K562 (cell line): ENCODE results near the gene AP3B2. TPM values are rescaled to one million over a fixed set of nuclear protein-coding genes. Genes with fewer than 3 reads are reported as not detected.
A peak's percentile ranks its signal among the peaks of the same experiment; 100 is the strongest.

Experiments used
- ATF4 ChIP-seq: fragments of 450-650 bp; formaldehyde crosslinking; IDR thresholded peaks from 2 replicates; pipeline ENCODE4 v1.4.0; 2022; ENCODE audit warnings: mild to moderate bottlenecking, moderate library complexity
- CHD4 ChIP-seq: fragments of 200-600 bp; sonication (generic); IDR thresholded peaks from 3 replicates; pipeline ENCODE4 v1.6.1; 2012; ENCODE audit warnings: low read depth, mild to moderate bottlenecking, mixed read lengths, low read length, inconsistent platforms; ENCODE audit not compliant: insufficient read depth, insufficient replicate concordance, poor library complexity, severe bottlenecking
- DEAF1 ChIP-seq: fragments of 450-650 bp; formaldehyde crosslinking; IDR thresholded peaks from 2 replicates; pipeline ENCODE4 v1.4.0; 2020; ENCODE audit warnings: mild to moderate bottlenecking, moderate library complexity
- E2F3 ChIP-seq: fragments of 250-450 bp; sonication (Bioruptor Pico); IDR thresholded peaks from 2 replicates; pipeline ENCODE4 v1.4.0; 2020; ENCODE audit warnings: mild to moderate bottlenecking
- ESRRB ChIP-seq: fragments of 250-450 bp; sonication (Bioruptor Pico); IDR thresholded peaks from 2 replicates; pipeline ENCODE4 v1.5.0; 2020; ENCODE audit warnings: mild to moderate bottlenecking, moderate library complexity, borderline replicate concordance
- MAFK ChIP-seq: IDR thresholded peaks from 2 replicates; pipeline ENCODE4 v1.6.1; 2011; ENCODE audit warnings: low read length, improper control_type of control experiment
- MTA3 ChIP-seq: fragments of 450-650 bp; formaldehyde crosslinking; IDR thresholded peaks from 2 replicates; pipeline ENCODE4 v1.6.1; 2017; ENCODE audit warnings: mild to moderate bottlenecking, borderline replicate concordance
- POLR3G ChIP-seq: IDR thresholded peaks from 2 replicates; pipeline ENCODE4 v1.6.1; 2011; ENCODE audit not compliant: insufficient read length, insufficient replicate concordance; ENCODE audit errors: extremely low read depth
- RB1 ChIP-seq: fragments of 450-650 bp; IDR thresholded peaks from 2 replicates; pipeline ENCODE4 v1.6.1; 2017; ENCODE audit warnings: low read depth, mild to moderate bottlenecking
- SAFB2 ChIP-seq: fragments of 200-400 bp; formaldehyde crosslinking; IDR thresholded peaks from 2 replicates; pipeline ENCODE4 v1.6.1; 2018; ENCODE audit warnings: borderline replicate concordance, low read length, low read depth, moderate library complexity; ENCODE audit not compliant: severe bottlenecking
- TCFL5 ChIP-seq: fragments of 250-450 bp; sonication (Bioruptor Pico); conservative IDR thresholded peaks from 2 replicates; pipeline ENCODE4 v1.6.1; 2021; ENCODE audit warnings: mild to moderate bottlenecking, moderate library complexity, matching md5 sums
- XRCC5 ChIP-seq: fragments of 200-400 bp; formaldehyde crosslinking; IDR thresholded peaks from 2 replicates; pipeline ENCODE4 v1.6.1; 2017; ENCODE audit warnings: low read depth, mild to moderate bottlenecking, low read length
- ZFX ChIP-seq: sonication (generic); formaldehyde crosslinking; IDR thresholded peaks from 2 replicates; pipeline ENCODE4 v1.8.0; 2022; ENCODE audit warnings: mild to moderate bottlenecking, missing genetic modification reagents, moderate library complexity
- ZNF217 ChIP-seq: sonication (generic); formaldehyde crosslinking; IDR thresholded peaks from 2 replicates; pipeline ENCODE4 v1.8.0; 2022; ENCODE audit warnings: mild to moderate bottlenecking, missing genetic modification reagents
- ZNF239 ChIP-seq: fragments of 250-450 bp; sonication (Bioruptor Pico); IDR thresholded peaks from 2 replicates; pipeline ENCODE4 v1.4.0; 2020; ENCODE audit warnings: mild to moderate bottlenecking
- ZNF41 ChIP-seq: fragments of 250-450 bp; sonication (Bioruptor Pico); conservative IDR thresholded peaks from 2 replicates; pipeline ENCODE4 v1.4.0; 2020; ENCODE audit warnings: mild to moderate bottlenecking
- ZNF696 ChIP-seq: fragments of 250-450 bp; sonication (Bioruptor Pico); conservative IDR thresholded peaks from 2 replicates; pipeline ENCODE4 v1.4.0; 2020; ENCODE audit warnings: mild to moderate bottlenecking, moderate library complexity
- ZNF830 ChIP-seq: fragments of 250-450 bp; sonication (Bioruptor Pico); IDR thresholded peaks from 2 replicates; pipeline ENCODE4 v1.5.0; 2021; ENCODE audit warnings: mild to moderate bottlenecking
- polyA plus RNA-seq, 8 experiments: library from polyadenylated mRNA; depleted of rRNA in 4 of 8; stranded (reverse) in 5 of 8; unstranded in 3 of 8; fragments of >200 nt; fragmentation: Nextera tagmentation in 2 of 8; fragmentation: Illumina TruSeq in 1 of 8; extraction: Ambion mirVana in 2 of 8; extraction: Trizol in 1 of 8; gene quantifications; 2 replicates each; pipeline versions ENCODE4 v1.2.1 to v1.2.3, GENCODE V29; 2011 to 2014; ENCODE audit warnings: inconsistent platforms in 1 of 8, missing spikeins in 1 of 8
- total RNA-seq, 7 experiments: library from RNA; depleted of rRNA in 6 of 7; stranded (reverse); fragments of >200 nt in 6 of 7; fragmentation: Illumina TruSeq in 2 of 7; extraction: Trizol in 2 of 7; gene quantifications; 2 replicates each; pipeline versions ENCODE4 v1.2.1 to v1.2.3, GENCODE V29; 2011 to 2021; ENCODE audit warnings: low replicate concordance in 1 of 7
- TF ChIP-seq, protein P1 (sequence below): fragments of 450-650 bp; formaldehyde crosslinking; IDR thresholded peaks from 2 replicates; pipeline ENCODE4 v1.4.0; 2022; ENCODE audit warnings: missing genetic modification characterization
- TF ChIP-seq, protein P2 (sequence below): fragments of 250-450 bp; sonication (Bioruptor Pico); IDR thresholded peaks from 2 replicates; pipeline ENCODE4 v1.8.0; 2021; ENCODE audit warnings: moderate library complexity, mild to moderate bottlenecking, inconsistent platforms

AP3B2 gene
- total and polyA plus RNA-seq, 9 of the 15 experiments (the other 6 are each of a cell fraction or from before 2014, with no cell fraction given), result 0.03 to 0.15 (median 0.10) TPM; not detected in 2

DNA sequence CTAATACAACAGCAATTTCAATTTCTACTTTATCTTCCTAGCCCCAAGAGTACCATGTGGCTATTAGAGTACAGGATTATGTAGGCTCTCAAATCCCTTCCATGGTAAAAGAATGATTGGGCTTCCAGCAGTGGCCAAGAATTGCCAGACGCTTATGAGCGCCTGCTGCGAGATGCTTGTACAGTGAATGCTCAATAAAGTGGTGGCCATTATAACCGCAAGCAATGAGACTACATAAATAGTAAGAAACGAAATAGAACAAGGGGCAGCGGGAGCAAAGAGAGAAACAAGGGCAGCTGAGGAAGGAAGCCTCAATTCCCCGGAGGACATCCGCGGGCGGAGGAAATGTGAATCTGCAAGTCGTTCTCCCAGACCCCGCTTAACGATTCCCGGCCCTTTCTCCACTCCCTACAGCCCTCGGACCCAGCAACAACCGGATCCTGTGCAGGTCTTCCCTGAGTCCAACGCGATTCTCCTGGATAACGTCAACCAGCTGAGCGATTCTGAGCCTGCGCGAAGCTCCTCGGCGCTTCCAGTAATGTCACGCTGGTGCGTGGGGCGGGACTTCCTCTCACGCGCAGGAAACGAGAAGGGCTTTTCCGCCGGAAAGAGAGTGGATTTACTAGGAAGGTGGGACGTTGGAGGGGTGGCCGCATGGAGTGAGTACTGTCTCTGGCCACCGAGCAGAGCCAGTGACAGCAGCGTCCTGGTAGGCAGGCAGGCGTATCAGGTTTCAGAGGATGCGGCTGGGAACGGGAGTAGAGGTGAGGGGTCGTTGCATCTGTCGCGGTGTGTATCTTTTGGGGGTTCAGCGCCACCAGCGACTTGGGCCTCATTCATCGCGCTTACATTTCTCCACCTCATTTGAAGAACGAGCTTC lies 40.5 kb upstream of the AP3B2 start (continued):
- TF ChIP-seq MTA3 (no peak), RB1 (no peak; the same call in 1 of the 2 replicates), ATF4 (CRISPR knock-in tag) (no peak), ZNF41 (CRISPR knock-in tag) (no peak), ZNF696 (CRISPR knock-in tag) (no peak), E2F3 (CRISPR knock-in tag) (no peak), SAFB2 (no peak), MAFK (no peak), ZNF217 (CRISPR knock-in tag) (no peak), ZNF239 (CRISPR knock-in tag) (no peak), TCFL5 (no peak), POLR3G (no peak), CHD4 (no peak), ZFX (CRISPR knock-in tag) (peak; percentile 70), ESRRB (no peak), DEAF1 (CRISPR knock-in tag) (no peak), ZNF830 (no peak), XRCC5 (no peak)
- TF ChIP-seq, protein P1, sequence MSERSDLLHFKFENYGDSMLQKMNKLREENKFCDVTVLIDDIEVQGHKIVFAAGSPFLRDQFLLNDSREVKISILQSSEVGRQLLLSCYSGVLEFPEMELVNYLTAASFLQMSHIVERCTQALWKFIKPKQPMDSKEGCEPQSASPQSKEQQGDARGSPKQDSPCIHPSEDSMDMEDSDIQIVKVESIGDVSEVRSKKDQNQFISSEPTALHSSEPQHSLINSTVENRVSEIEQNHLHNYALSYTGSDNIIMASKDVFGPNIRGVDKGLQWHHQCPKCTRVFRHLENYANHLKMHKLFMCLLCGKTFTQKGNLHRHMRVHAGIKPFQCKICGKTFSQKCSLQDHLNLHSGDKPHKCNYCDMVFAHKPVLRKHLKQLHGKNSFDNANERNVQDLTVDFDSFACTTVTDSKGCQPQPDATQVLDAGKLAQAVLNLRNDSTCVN, result peak; percentile 11; the same call in 1 of the 2 replicates
- TF ChIP-seq, protein P2, sequence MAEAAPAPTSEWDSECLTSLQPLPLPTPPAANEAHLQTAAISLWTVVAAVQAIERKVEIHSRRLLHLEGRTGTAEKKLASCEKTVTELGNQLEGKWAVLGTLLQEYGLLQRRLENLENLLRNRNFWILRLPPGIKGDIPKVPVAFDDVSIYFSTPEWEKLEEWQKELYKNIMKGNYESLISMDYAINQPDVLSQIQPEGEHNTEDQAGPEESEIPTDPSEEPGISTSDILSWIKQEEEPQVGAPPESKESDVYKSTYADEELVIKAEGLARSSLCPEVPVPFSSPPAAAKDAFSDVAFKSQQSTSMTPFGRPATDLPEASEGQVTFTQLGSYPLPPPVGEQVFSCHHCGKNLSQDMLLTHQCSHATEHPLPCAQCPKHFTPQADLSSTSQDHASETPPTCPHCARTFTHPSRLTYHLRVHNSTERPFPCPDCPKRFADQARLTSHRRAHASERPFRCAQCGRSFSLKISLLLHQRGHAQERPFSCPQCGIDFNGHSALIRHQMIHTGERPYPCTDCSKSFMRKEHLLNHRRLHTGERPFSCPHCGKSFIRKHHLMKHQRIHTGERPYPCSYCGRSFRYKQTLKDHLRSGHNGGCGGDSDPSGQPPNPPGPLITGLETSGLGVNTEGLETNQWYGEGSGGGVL (CRISPR knock-in tag), result no peak
